Neural cell (in vitro differentiated cells): ENCODE data around the gene ARMH3.

ENCODE experiments used
- CTCF ChIP-seq: fragments of 450-650 bp; IDR thresholded peaks from 2 replicates; pipeline ENCODE4 v1.5.1; 2014; ENCODE audit warnings: antibody characterized with exemption, mild to moderate bottlenecking, moderate library complexity; ENCODE audit not compliant: poor library complexity, severe bottlenecking
- EP300 ChIP-seq: fragments of 450-650 bp; conservative IDR thresholded peaks from 2 replicates; pipeline ENCODE4 v1.6.1; 2014; ENCODE audit warnings: antibody characterized with exemption, mild to moderate bottlenecking, moderate library complexity; ENCODE audit not compliant: poor library complexity, severe bottlenecking
- EZH2 ChIP-seq: fragments of 200-600, 300-800 bp; shearing (Covaris generic), sonication (generic); IDR thresholded peaks from 2 replicates; pipeline ENCODE4 v1.6.1; 2014; ENCODE audit warnings: antibody characterized with exemption, low read length, borderline replicate concordance, mild to moderate bottlenecking; ENCODE audit not compliant: insufficient read depth, poor library complexity, severe bottlenecking
- MXI1 ChIP-seq: fragments of 450-650 bp; conservative IDR thresholded peaks from 2 replicates; pipeline ENCODE4 v1.6.1; 2014; ENCODE audit warnings: antibody characterized with exemption, mild to moderate bottlenecking; ENCODE audit not compliant: poor library complexity, severe bottlenecking
- POLR2AphosphoS5 ChIP-seq: IDR thresholded peaks from 2 replicates; pipeline ENCODE4 v1.6.1; 2012
- SMC3 ChIP-seq: fragments of 450-650 bp; conservative IDR thresholded peaks from 2 replicates; pipeline ENCODE4 v1.6.1; 2014; ENCODE audit warnings: antibody characterized with exemption, mild to moderate bottlenecking, moderate library complexity; ENCODE audit not compliant: poor library complexity
- TAF1 ChIP-seq: IDR thresholded peaks from 2 replicates; pipeline ENCODE4 v1.6.1; 2012; ENCODE audit warnings: low read depth

GRCh38 chr10:101880232-101880573, 175.8 kb downstream of the ARMH3 start:
- TF ChIP-seq CTCF (no peak), EP300 (no peak), POLR2AphosphoS5 (no peak), TAF1 (no peak), EZH2 (no peak), MXI1 (no peak), SMC3 (no peak)
